Adrenal gland (tissue), 5 donors: ENCODE data around the gene DPH7.
"Not testable (repeated sequence)": the region's sequence is repeated elsewhere in the genome, so short reads cannot be mapped to it uniquely, and the experiment has no call there.

Experiments
- CTCF ChIP-seq, 6 experiments: fragments of 450-650 bp in 4 of 6; fragments of 200-600 bp in 2 of 6; sonication (generic) in 1 of 6; IDR thresholded peaks; 1 replicate in 5 of 6; 2 replicates in 1 of 6; pipeline versions ENCODE4 v1.5.1 to v1.8.0; 2016 to 2021; ENCODE audit warnings: antibody characterized with exemption in 6 of 6, mild to moderate bottlenecking in 2 of 6, moderate library complexity in 1 of 6
- POLR2A ChIP-seq, 2 donors: fragments of 450-650 bp; IDR thresholded peaks; one replicate each; pipeline ENCODE4 v1.6.1; 2017; ENCODE audit warnings: antibody characterized with exemption in 2 of 2, mild to moderate bottlenecking in 2 of 2, moderate library complexity in 1 of 2
- donor health status: DM: no; HTN: no; CAD: no.

GRCh38 chr9:137532891-137533468 lies 45.7 kb downstream of the DPH7 start:
- not testable (repeated sequence) for TF ChIP-seq POLR2A, CTCF (IDR thresholded peaks at IDR 0.05)
